HEK293 (cell line): ENCODE data around the gene CEP85L.

Experiments
- CTCF ChIP-seq: fragments of 450-650 bp; formaldehyde crosslinking; IDR thresholded peaks from 2 replicates; pipeline ENCODE4 v1.5.1; 2016; ENCODE audit warnings: missing biosample characterization, missing genetic modification characterization
- KLF1 ChIP-seq: fragments of 450-650 bp; formaldehyde crosslinking; IDR thresholded peaks from 2 replicates; pipeline ENCODE4 v1.5.1; 2016; ENCODE audit warnings: missing biosample characterization, missing genetic modification characterization
- KLF16 ChIP-seq: fragments of 450-650 bp; formaldehyde crosslinking; IDR thresholded peaks from 2 replicates; pipeline ENCODE4 v1.5.1; 2017; ENCODE audit warnings: missing biosample characterization, missing genetic modification characterization
- REST ChIP-seq: fragments of 450-650 bp; formaldehyde crosslinking; IDR thresholded peaks from 2 replicates; pipeline ENCODE4 v1.5.1; 2016; ENCODE audit warnings: missing biosample characterization, missing genetic modification characterization
- ZNF10 ChIP-seq: fragments of 450-650 bp; formaldehyde crosslinking; IDR thresholded peaks from 2 replicates; pipeline ENCODE4 v1.5.1; 2017; ENCODE audit warnings: missing biosample characterization, missing genetic modification characterization
- ZNF26 ChIP-seq: fragments of 450-650 bp; formaldehyde crosslinking; IDR thresholded peaks from 2 replicates; pipeline ENCODE4 v1.5.1; 2016; ENCODE audit warnings: missing biosample characterization, missing genetic modification characterization
- ZNF777 ChIP-seq: fragments of 450-650 bp; formaldehyde crosslinking; IDR thresholded peaks from 2 replicates; pipeline ENCODE4 v1.5.1; 2017; ENCODE audit warnings: missing biosample characterization, missing genetic modification characterization, borderline replicate concordance
- TF ChIP-seq, protein P1 (sequence below): fragments of 450-650 bp; formaldehyde crosslinking; IDR thresholded peaks from 2 replicates; pipeline ENCODE4 v1.5.1; 2016; ENCODE audit warnings: missing biosample characterization, missing genetic modification characterization

GRCh38 chr6:118663993-118664985, 12.9 kb upstream of the CEP85L start:
- TF ChIP-seq KLF16 (no peak), REST (tag by site-specific recombination) (no peak), CTCF (no peak), ZNF777 (no peak), ZNF26 (tag by site-specific recombination) (no peak), ZNF10 (tag by site-specific recombination) (no peak), KLF1 (tag by site-specific recombination) (no peak)
- TF ChIP-seq, protein P1, sequence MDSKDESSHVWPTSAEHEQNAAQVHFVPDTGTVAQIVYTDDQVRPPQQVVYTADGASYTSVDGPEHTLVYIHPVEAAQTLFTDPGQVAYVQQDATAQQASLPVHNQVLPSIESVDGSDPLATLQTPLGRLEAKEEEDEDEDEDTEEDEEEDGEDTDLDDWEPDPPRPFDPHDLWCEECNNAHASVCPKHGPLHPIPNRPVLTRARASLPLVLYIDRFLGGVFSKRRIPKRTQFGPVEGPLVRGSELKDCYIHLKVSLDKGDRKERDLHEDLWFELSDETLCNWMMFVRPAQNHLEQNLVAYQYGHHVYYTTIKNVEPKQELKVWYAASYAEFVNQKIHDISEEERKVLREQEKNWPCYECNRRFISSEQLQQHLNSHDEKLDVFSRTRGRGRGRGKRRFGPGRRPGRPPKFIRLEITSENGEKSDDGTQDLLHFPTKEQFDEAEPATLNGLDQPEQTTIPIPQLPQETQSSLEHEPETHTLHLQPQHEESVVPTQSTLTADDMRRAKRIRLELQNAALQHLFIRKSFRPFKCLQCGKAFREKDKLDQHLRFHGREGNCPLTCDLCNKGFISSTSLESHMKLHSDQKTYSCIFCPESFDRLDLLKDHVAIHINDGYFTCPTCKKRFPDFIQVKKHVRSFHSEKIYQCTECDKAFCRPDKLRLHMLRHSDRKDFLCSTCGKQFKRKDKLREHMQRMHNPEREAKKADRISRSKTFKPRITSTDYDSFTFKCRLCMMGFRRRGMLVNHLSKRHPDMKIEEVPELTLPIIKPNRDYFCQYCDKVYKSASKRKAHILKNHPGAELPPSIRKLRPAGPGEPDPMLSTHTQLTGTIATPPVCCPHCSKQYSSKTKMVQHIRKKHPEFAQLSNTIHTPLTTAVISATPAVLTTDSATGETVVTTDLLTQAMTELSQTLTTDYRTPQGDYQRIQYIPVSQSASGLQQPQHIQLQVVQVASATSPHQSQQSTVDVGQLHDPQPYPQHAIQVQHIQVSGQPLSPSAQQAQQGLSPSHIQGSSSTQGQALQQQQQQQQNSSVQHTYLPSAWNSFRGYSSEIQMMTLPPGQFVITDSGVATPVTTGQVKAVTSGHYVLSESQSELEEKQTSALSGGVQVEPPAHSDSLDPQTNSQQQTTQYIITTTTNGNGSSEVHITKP (tag by site-specific recombination) = peak; percentile 65
